Choroid plexus epithelial cell (primary cell): ENCODE data around the gene MCCC1.

Source experiments
- DNase-seq: peaks from one replicate; pipeline ENCODE4 v3.0.0-alpha.2; 2010; ENCODE audit warnings: low read depth
- H3K4me3 ChIP-seq: 2 replicates; pipeline ENCODE4 v1.5.1; 2011; ENCODE audit warnings: low read depth, mild to moderate bottlenecking, control low read depth, low read length, moderate library complexity
- CTCF ChIP-seq: conservative IDR thresholded peaks from 2 replicates; pipeline ENCODE4 v1.5.1; 2011; ENCODE audit warnings: low read depth, mild to moderate bottlenecking, control low read depth, inconsistent platforms, low read length, moderate library complexity

MCCC1 gene

GRCh38 chr3:183044547-183045229 is 54.6 kb downstream of the MCCC1 start:
- H3K4me3 ChIP-seq = no peak overlapping the region
- no peak for DNase-seq
- TF ChIP-seq CTCF = no peak

- H3K4me3 ChIP-seq = no peak overlapping the region
- DNase-seq = no peak
- TF ChIP-seq CTCF = no peak
These were observed 60.5 kb downstream of the MCCC1 start for GRCh38 chr3:183038757-183039156.

GRCh38 chr3:183038221-183038620 is 61.1 kb downstream of the MCCC1 start:
- TF ChIP-seq CTCF = no peak
- H3K4me3 ChIP-seq = no peak overlapping the region
- DNase-seq = peak; percentile 50

DNA sequence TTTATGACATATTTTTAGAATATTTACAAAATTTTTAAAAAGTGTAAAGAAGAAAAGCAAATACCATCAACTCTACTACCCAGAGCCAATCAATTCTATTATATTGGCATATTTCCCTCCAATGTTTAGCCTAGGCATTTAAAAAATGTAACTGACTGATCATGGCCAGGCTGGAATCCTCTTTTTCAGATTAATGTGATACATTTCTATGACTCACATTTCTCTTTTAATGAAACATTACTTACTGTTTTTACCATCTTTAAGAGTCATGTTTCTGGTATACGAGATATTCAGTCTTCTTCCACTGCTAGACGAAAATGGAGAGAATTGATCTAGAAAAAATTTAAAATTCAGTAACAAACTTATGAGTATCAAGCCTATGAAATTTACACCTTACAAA is 65.5 kb downstream of the MCCC1 start:
- TF ChIP-seq CTCF = no peak
- peak; percentile 45 for DNase-seq

DNA sequence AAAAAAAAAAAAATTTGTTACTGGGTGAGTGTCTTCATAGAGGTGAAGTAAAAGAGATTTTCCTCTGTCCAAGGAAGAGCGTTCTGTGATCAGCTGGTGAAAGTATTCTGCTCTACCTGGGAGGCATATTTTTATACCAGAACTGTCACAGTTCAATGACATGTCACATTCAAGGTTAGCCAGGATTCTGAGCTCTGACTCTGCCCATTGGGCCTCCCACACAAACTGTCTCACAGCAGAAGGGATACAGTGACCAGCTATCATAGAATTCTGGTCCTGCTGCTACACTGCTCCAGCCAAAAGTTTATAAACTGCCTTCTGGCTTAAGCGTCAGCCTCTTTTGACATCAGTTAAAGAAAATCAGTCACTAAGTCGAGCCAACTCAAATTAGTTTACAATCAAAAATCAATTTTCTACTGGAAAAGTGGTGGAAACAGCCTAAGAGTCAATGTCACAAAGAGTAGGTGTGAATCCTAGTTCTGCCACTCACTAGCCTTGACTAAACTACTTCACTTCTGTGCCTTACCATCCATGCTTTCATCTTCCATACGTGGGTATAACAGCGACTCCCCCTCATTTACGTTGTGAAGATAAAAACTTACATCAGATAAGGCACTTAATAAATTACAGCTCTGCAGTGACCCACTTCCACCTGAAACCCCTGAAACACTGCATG is 66.3 kb downstream of the MCCC1 start:
- H3K4me3 ChIP-seq = no peak overlapping the region
- TF ChIP-seq CTCF = no peak
- no peak for DNase-seq

More for the DNA sequence above, 65.5 kb downstream of the MCCC1 start:
- no peak overlapping the region for H3K4me3 ChIP-seq

DNA sequence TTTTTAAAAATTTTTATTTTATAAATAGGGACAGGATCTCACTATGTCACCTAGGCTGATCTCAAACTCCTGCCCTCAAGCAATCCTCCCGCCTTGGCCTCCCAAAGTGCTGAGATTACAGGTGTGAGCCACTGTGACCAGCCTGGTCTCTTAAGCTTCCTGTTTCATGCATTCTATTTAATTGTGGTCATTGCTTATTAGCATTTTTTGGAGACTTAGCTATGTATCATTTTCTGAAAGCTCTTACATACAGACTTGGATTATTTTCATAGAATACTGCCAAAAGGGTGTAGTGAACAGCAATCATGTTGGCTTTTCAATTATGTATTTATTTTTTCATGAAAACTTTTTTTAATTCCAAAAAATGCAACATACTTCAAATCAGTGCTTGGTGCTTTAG is 67.5 kb downstream of the MCCC1 start:
- H3K4me3 ChIP-seq = no peak overlapping the region
- no peak for DNase-seq
- TF ChIP-seq CTCF = no peak

DNA sequence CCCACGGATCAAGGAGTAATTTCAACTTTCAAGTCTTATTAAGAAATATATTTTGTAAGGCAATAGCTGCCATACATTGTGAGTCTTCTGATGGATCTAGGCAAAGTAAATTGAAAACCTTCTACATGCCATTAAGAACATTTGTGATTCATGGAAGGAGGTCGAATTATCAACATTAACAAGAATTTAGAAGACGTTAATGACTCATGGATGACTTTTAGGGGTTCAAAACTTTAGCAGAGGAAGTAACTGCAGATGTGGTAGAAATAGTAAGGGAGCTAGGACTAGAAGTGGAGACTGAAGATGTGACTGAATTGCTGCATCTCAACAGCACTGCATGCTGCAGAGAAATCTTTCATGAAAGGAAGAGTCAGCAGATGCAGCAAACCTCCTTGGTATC is 70.9 kb downstream of the MCCC1 start:
- TF ChIP-seq CTCF = no peak

More for the DNA sequence above, 70.9 kb downstream of the MCCC1 start:
- DNase-seq = no peak
- H3K4me3 ChIP-seq = no peak overlapping the region
